ENCODE results near the gene CACNA2D3.

- TF ChIP-seq POLR2A (IDR thresholded peaks at IDR 0.05; ENCODE audit: low read length): no peak
- TF ChIP-seq GATA1 (IDR thresholded peaks at IDR 0.05; ENCODE audit: low read depth, low read length): no peak
Measured at GRCh38 chr3:54713031-54713430, 590.7 kb downstream of the CACNA2D3 start.
